HUDEP-2 (cell line): ENCODE results near the gene DDA1.
"Not testable (repeated sequence)": the region's sequence is repeated elsewhere in the genome, so short reads cannot be mapped to it uniquely, and the experiment has no call there.

ENCODE experiments used
- DNase-seq, 76 experiments: peaks; one replicate each; lab custom pipeline; 2025; ENCODE audit not compliant: unreplicated experiment in 76 of 76; lab: John Stamatoyannopoulos, UW

DDA1 gene

GRCh38 chr19:17309198-17309964, at the start of gene DDA1:
Gene DDA1, plus strand, starts transcription at chr19:17309563. Its CDS starts 92 bp downstream, at chr19:17309655.
- peak; percentile 76 to 100 (median 100) for DNase-seq

GRCh38 chr19:17259934-17260333, 49.4 kb upstream of the DDA1 start:
- DNase-seq, result no peak

- peak in 75 of 76 experiments; percentile 45 to 94 (median 87) for DNase-seq
Measured at GRCh38 chr19:17260842-17261325, 48.5 kb upstream of the DDA1 start.

- DNase-seq, result no peak
Measured at GRCh38 chr19:17262557-17262956, 46.8 kb upstream of the DDA1 start.

- no peak for DNase-seq
Measured at GRCh38 chr19:17263712-17264640, 45.4 kb upstream of the DDA1 start.

- no peak for DNase-seq
Measured at GRCh38 chr19:17264641-17264979, 44.8 kb upstream of the DDA1 start, which contains the start of gene USHBP1. Gene USHBP1, minus strand, starts transcription at chr19:17264745. Its CDS starts 446 bp downstream, at chr19:17264299.

GRCh38 chr19:17266026-17266425, 43.3 kb upstream of the DDA1 start:
- DNase-seq, result no peak

GRCh38 chr19:17266589-17266974, 42.8 kb upstream of the DDA1 start:
- DNase-seq, result no peak

- peak in 75 of 76 experiments; percentile 69 to 100 (median 99) for DNase-seq
Measured at GRCh38 chr19:17266975-17267788, 42.2 kb upstream of the DDA1 start, which contains the start of gene BABAM1. Gene BABAM1, plus strand, starts transcription at chr19:17267443. Its CDS starts 1,364 bp downstream, at chr19:17268807.

GRCh38 chr19:17268754-17269153, 40.6 kb upstream of the DDA1 start:
- DNase-seq, result no peak

- DNase-seq, result not testable (repeated sequence)
Measured at GRCh38 chr19:17274892-17275291, 34.5 kb upstream of the DDA1 start.

- DNase-seq, result no peak
Measured at GRCh38 chr19:17275441-17276175, 33.8 kb upstream of the DDA1 start.

- no peak for DNase-seq
Measured at GRCh38 chr19:17279436-17279835, 29.9 kb upstream of the DDA1 start.

GRCh38 chr19:17281391-17282304, 27.7 kb upstream of the DDA1 start, which contains the start of gene ANKLE1:
Gene ANKLE1, plus strand, starts transcription at chr19:17281901. Its CDS starts 20 bp downstream, at chr19:17281921.
- peak; percentile 69 to 98 (median 96) for DNase-seq

GRCh38 chr19:17282488-17283125, 26.8 kb upstream of the DDA1 start:
- peak in 73 of 76 experiments; percentile 52 to 95 (median 85) for DNase-seq

- no peak for DNase-seq
Measured at GRCh38 chr19:17283504-17283996, 25.8 kb upstream of the DDA1 start.

GRCh38 chr19:17285415-17286135, 23.8 kb upstream of the DDA1 start:
- no peak for DNase-seq
